ENCODE measurements around the gene OPN1LW. TPM values are rescaled to one million over a fixed set of nuclear protein-coding genes. Genes with fewer than 3 reads are reported as not detected.

The OPN1LW gene
- total and polyA plus RNA-seq, 2 of the 8 experiments (the other 6 are each of a cell fraction or from before 2014, with no cell fraction given), result not detected

DNA sequence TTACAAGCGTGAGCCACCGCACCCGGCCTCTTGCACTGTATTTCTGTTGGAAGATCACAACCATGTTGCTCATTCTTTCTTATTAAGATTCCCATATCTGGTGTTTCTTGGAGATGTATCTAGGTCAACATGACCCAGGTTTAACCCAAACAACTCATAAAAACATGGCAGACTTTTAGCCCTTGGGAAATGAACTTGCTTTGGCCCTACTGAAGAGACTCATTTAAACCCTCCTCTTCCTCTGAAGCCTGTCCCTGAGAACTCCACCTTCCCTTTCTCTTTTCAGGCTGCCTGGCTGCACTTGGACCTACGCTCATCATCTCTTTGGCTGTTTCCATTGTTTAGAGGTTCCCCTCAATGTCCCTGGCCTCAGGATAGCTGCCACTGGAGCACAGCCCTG, 22.8 kb upstream of the OPN1LW start:
- no peak for FAIRE-seq
- no peak overlapping the region for H3K27ac ChIP-seq (ENCODE audit: low read depth, low read length)
- ChIA-PET CTCF (ENCODE audit: partially characterized antibody) (no interaction called here), POLR2A (ENCODE audit: partially characterized antibody) (no interaction called here)
- no peak overlapping the region for H3K14ac ChIP-seq (ENCODE audit: insufficient read length)
- H3K18ac ChIP-seq (ENCODE audit: extremely low read depth, low read length), result no peak overlapping the region
- no peaks in the 10 kb centered on the region for H3K23me2 ChIP-seq (ENCODE audit: low read depth, low read length)
- H3K27me3 ChIP-seq (replicated peaks in 1 of 4; ENCODE audit: control insufficient read depth in 3 of 4, extremely low read depth in 1 of 4, insufficient read depth in 3 of 4, low read length in 3 of 4), result no peaks in the 10 kb centered on the region
- no peak overlapping the region for H3K9ac ChIP-seq (replicated peaks in 1 of 4; ENCODE audit: extremely low read depth in 1 of 4, low read depth in 3 of 4, low read length in 3 of 4)
- no peak overlapping the region for H3K4me2 ChIP-seq (ENCODE audit: insufficient read depth in 1 of 2, low read depth in 2 of 2, low read length in 2 of 2)
- no peak overlapping the region for H3K4ac ChIP-seq (replicated peaks; ENCODE audit: insufficient read length, low read depth, low read length)
- H2BK15ac ChIP-seq (ENCODE audit: low read length), result no peak overlapping the region
- H4K8ac ChIP-seq (ENCODE audit: extremely low read depth, insufficient read depth, low read length), result no peak overlapping the region
- no peak overlapping the region for H2BK12ac ChIP-seq (ENCODE audit: low read depth, low read length)
- no peak overlapping the region for H2AK5ac ChIP-seq (ENCODE audit: low read depth, low read length)
- no peak overlapping the region for H2AFZ ChIP-seq (ENCODE audit: low read length)
- no peaks in the 10 kb centered on the region for H3K79me2 ChIP-seq (ENCODE audit: control insufficient read depth in 1 of 2, insufficient read depth in 2 of 2, low read length in 2 of 2)
- no peak overlapping the region for H2BK120ac ChIP-seq (replicated peaks; ENCODE audit: low read depth, low read length)
- no peaks in the 10 kb centered on the region for H3K36me3 ChIP-seq (ENCODE audit: control insufficient read depth in 2 of 4, insufficient read depth in 4 of 4, low read length in 3 of 4)
- peaks cover 0 to 4% of the 10 kb centered on the region in 2 experiments; a peak in 1 of 4 replicates for H3K9me3 ChIP-seq (ENCODE audit: insufficient read depth in 2 of 2, low read depth in 1 of 2, low read length in 1 of 2)
- WGBS, 2 experiments (ENCODE audit: extremely low coverage in 1 of 2, insufficient coverage in 1 of 2, insufficient read length in 1 of 2, insufficient replicate concordance in 2 of 2, low coverage in 1 of 2, low lambda C conversion rate in 2 of 2, missing lambda C conversion rate in 1 of 2), result 90% methylated on average over 2 of the region's 4 CpGs; no CpG with 5 or more reads in 1 of the 2 experiments
- no peak for DNase-seq (ENCODE audit: low read depth in 1 of 2, low spot score in 2 of 2)
- H3K56ac ChIP-seq (replicated peaks; ENCODE audit: insufficient read length, low read depth, low read length), result no peak overlapping the region
- no peak overlapping the region for H4K5ac ChIP-seq (ENCODE audit: insufficient read length, low read depth, low read length)
- H3K23ac ChIP-seq (ENCODE audit: insufficient read length), result no peak overlapping the region
- no peaks in the 10 kb centered on the region for H3K79me1 ChIP-seq (ENCODE audit: low read depth, low read length)
- no peak overlapping the region for H3K4me3 ChIP-seq (ENCODE audit: extremely low read depth in 1 of 4, insufficient read depth in 2 of 4, low read depth in 3 of 4, low read length in 4 of 4)
- H2BK5ac ChIP-seq (ENCODE audit: low read depth, low read length), result no peak overlapping the region
- H3K4me1 ChIP-seq (replicated peaks in 1 of 4; ENCODE audit: control insufficient read depth in 3 of 4, insufficient read depth in 4 of 4, low read length in 3 of 4), result peaks cover 0 to 4% (median 0%) of the 10 kb centered on the region in 4 experiments; a peak in 1 of 7 replicates
- no peaks in the 10 kb centered on the region for H4K20me1 ChIP-seq (replicated peaks in 1 of 2; ENCODE audit: control insufficient read depth in 1 of 2, insufficient read depth in 2 of 2, low read length in 2 of 2)
- no peak overlapping the region for H4K91ac ChIP-seq (replicated peaks; ENCODE audit: insufficient read length, low read length)
- H2BK20ac ChIP-seq (ENCODE audit: low read length), result no peak overlapping the region
- no peak for TF ChIP-seq NANOG (IDR thresholded peaks at IDR 0.05; ENCODE audit: insufficient read depth, low read depth, low read length, poor library complexity, severe bottlenecking)
- TF ChIP-seq YY1 (IDR thresholded peaks at IDR 0.05; ENCODE audit: low read depth, low read length), result no peak

Data from H1 (cell line).